Nephron (organoid): Measurements from ENCODE around the gene CCSAP.
A peak's percentile ranks its signal among the peaks of the same experiment; 100 is the strongest.

ENCODE experiments used
- H3K27ac Mint-ChIP-seq, 3 experiments: 2 replicates each; pipeline ENCODE4 v1.8.0; 2020; ENCODE audit warnings: mixed read lengths in 3 of 3, mild to moderate bottlenecking in 2 of 3, moderate library complexity in 1 of 3
- H3K27me3 Mint-ChIP-seq: 2 replicates; pipeline ENCODE4 v1.8.0; 2021; ENCODE audit warnings: low read depth, mild to moderate bottlenecking, moderate library complexity, mixed read lengths
- H3K36me3 Mint-ChIP-seq: 2 replicates; pipeline ENCODE4 v1.8.0; 2020; ENCODE audit warnings: low read depth, mixed read lengths
- H3K4me1 Mint-ChIP-seq: 2 replicates; pipeline ENCODE4 v1.8.0; 2020; ENCODE audit warnings: mixed read lengths
- H3K4me3 Mint-ChIP-seq, 3 experiments: 2 replicates each; pipeline ENCODE4 v1.8.0; 2020; ENCODE audit warnings: mild to moderate bottlenecking in 3 of 3, mixed read lengths in 3 of 3, moderate library complexity in 2 of 3
- H3K9me3 Mint-ChIP-seq: 2 replicates; pipeline ENCODE4 v1.8.0; 2020; ENCODE audit warnings: mixed read lengths
- TF ChIP-seq, protein P1 (sequence below), 3 experiments: fragments of 200-600 bp; sonication (generic); IDR thresholded peaks; one replicate each; pipeline ENCODE4 v1.5.0; 2021; ENCODE audit warnings: antibody characterized with exemption in 3 of 3; ENCODE audit not compliant: unreplicated experiment in 3 of 3

The CCSAP gene

DNA sequence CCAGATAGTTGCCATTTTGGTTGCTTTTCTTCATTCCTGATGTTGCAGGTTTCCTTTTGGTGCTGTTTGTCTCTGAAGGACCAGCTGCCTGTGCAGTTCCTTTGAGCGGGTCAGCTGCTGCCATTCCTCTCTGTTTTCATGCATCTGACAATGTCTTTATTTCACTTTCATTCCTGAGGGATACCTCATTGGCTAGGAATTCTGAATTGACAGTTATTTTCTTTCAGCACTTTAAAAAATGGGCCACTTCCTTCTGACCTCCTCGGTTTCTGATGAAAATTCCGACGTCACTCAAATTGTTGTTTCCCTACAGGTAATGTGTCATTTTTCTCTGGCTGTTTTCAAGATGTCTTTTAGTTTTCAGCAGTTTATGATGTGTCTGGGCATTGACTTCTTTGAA is 24.8 kb downstream of the CCSAP start:
- TF ChIP-seq, protein P1, sequence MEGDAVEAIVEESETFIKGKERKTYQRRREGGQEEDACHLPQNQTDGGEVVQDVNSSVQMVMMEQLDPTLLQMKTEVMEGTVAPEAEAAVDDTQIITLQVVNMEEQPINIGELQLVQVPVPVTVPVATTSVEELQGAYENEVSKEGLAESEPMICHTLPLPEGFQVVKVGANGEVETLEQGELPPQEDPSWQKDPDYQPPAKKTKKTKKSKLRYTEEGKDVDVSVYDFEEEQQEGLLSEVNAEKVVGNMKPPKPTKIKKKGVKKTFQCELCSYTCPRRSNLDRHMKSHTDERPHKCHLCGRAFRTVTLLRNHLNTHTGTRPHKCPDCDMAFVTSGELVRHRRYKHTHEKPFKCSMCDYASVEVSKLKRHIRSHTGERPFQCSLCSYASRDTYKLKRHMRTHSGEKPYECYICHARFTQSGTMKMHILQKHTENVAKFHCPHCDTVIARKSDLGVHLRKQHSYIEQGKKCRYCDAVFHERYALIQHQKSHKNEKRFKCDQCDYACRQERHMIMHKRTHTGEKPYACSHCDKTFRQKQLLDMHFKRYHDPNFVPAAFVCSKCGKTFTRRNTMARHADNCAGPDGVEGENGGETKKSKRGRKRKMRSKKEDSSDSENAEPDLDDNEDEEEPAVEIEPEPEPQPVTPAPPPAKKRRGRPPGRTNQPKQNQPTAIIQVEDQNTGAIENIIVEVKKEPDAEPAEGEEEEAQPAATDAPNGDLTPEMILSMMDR (IDR thresholded peaks at IDR 0.05; ENCODE audit: unreplicated experiment in 3 of 3): no peak
- no peaks in the 10 kb centered on the region for H3K27me3 Mint-ChIP-seq
- H3K27ac Mint-ChIP-seq: no peak overlapping the region
- peaks cover 44% of the 10 kb centered on the region for H3K36me3 Mint-ChIP-seq
- H3K4me3 Mint-ChIP-seq: no peak overlapping the region
- H3K9me3 Mint-ChIP-seq: no peaks in the 10 kb centered on the region
- H3K4me1 Mint-ChIP-seq: peaks cover 4% of the 10 kb centered on the region

DNA sequence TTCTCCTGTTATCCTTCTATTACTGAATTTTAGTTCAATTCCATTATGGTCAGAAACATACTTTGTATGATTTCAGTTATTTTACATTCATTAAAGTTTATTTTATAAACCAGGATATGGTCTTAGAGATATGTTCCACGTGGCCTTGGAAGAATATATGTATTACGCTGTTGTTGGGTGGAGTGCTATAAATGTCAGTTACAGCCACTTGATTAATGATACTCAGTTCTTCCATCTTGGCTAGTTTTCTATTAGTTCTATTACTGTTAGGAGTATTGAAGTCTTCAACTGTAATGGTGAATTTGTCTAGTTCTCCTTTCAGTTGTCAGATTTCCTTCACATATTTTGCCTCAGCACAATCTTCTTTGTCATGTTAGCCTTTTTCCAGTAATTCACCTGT is 26.7 kb downstream of the CCSAP start:
- Mint-ChIP-seq H3K27ac (no peak overlapping the region), H3K4me1 (peaks cover 8% of the 10 kb centered on the region), H3K9me3 (no peaks in the 10 kb centered on the region), H3K4me3 (no peak overlapping the region), H3K27me3 (no peaks in the 10 kb centered on the region), H3K36me3 (peaks cover 48% of the 10 kb centered on the region)
- TF ChIP-seq, protein P1 (IDR thresholded peaks at IDR 0.05; ENCODE audit: unreplicated experiment in 3 of 3): no peak

- H3K27me3 Mint-ChIP-seq: no peaks in the 10 kb centered on the region
- peaks cover 20% of the 10 kb centered on the region for H3K4me1 Mint-ChIP-seq
- H3K4me3 Mint-ChIP-seq: no peak overlapping the region
- peaks cover 43% of the 10 kb centered on the region for H3K36me3 Mint-ChIP-seq
- TF ChIP-seq, protein P1 (IDR thresholded peaks at IDR 0.05; ENCODE audit: unreplicated experiment in 3 of 3): no peak
- peak overlapping the region in 2 of 3 experiments; percentile 81 to 82 for H3K27ac Mint-ChIP-seq
- H3K9me3 Mint-ChIP-seq: no peaks in the 10 kb centered on the region
Observed at GRCh38 chr1:229310833-229311232, 32.0 kb downstream of the CCSAP start.

DNA sequence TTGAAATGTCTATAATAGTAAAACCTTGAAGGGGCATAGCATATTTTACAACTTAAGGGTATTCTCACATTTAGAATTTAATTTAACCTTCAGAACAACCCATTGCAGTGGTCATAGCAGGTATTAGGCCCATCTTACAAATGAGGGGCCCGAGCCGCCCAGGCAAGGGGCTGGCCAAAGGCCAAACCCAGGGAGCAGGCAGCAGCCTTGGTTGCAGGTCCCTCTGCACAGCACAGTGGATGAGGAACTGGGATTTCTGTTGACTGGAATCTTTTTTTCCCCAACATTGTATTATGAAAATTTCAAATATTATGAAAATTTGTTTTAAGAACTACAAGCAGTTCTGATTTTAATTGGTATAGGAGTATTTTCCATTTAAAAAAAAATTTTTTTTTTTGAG is 33.2 kb downstream of the CCSAP start:
- Mint-ChIP-seq H3K9me3 (no peaks in the 10 kb centered on the region), H3K27ac (peak overlapping the region in 1 of 3 experiments; percentile 42), H3K36me3 (peaks cover 41% of the 10 kb centered on the region), H3K4me3 (no peak overlapping the region), H3K27me3 (no peaks in the 10 kb centered on the region), H3K4me1 (peaks cover 20% of the 10 kb centered on the region)
- TF ChIP-seq, protein P1 (IDR thresholded peaks at IDR 0.05; ENCODE audit: unreplicated experiment in 3 of 3): no peak

- no peaks in the 10 kb centered on the region for H3K9me3 Mint-ChIP-seq
- TF ChIP-seq, protein P1 (IDR thresholded peaks at IDR 0.05; ENCODE audit: unreplicated experiment in 3 of 3): no peak
- no peak overlapping the region for H3K4me3 Mint-ChIP-seq
- peaks cover 20% of the 10 kb centered on the region for H3K4me1 Mint-ChIP-seq
- no peaks in the 10 kb centered on the region for H3K27me3 Mint-ChIP-seq
- peaks cover 47% of the 10 kb centered on the region for H3K36me3 Mint-ChIP-seq
- peak overlapping the region in 1 of 3 experiments; percentile 42 for H3K27ac Mint-ChIP-seq
Observed at GRCh38 chr1:229309074-229309473, 33.8 kb downstream of the CCSAP start.

GRCh38 chr1:229305392-229305791 is 37.5 kb downstream of the CCSAP start:
- H3K36me3 Mint-ChIP-seq: peaks cover 33% of the 10 kb centered on the region
- H3K27me3 Mint-ChIP-seq: no peaks in the 10 kb centered on the region
- H3K4me3 Mint-ChIP-seq: no peak overlapping the region
- H3K9me3 Mint-ChIP-seq: no peaks in the 10 kb centered on the region
- TF ChIP-seq, protein P1 (IDR thresholded peaks at IDR 0.05; ENCODE audit: unreplicated experiment in 3 of 3): no peak
- H3K27ac Mint-ChIP-seq: no peak overlapping the region
- peaks cover 5% of the 10 kb centered on the region for H3K4me1 Mint-ChIP-seq
